Activated naive CD4-positive, alpha-beta T cell treated with anti-CD3 and anti-CD28 coated beads, Interleukin-2, amount 10 ng/mL, durations not matched to agents 7 days and 5 days (primary cell): Measurements from ENCODE around the gene BAHCC1.

Experiments used
- CTCF ChIA-PET: fragments of 350-600 bp; sonication (Branson Sonifier 250); formaldehyde crosslinking; loops from one replicate; lab custom pipeline; 2021; ENCODE audit warnings: antibody characterized with exemption; lab: Charles Lee
- DNase-seq: peaks from one replicate; pipeline ENCODE4 v3.0.0-alpha.2; 2020
- H3K27ac Mint-ChIP-seq: one replicate; pipeline ENCODE4 v1.8.0; 2021; ENCODE audit warnings: mild to moderate bottlenecking, moderate library complexity, mixed read lengths
- H3K27me3 Mint-ChIP-seq: one replicate; pipeline ENCODE4 v1.8.0; 2021; ENCODE audit warnings: mild to moderate bottlenecking, mixed read lengths
- H3K36me3 Mint-ChIP-seq: one replicate; pipeline ENCODE4 v1.8.0; 2021; ENCODE audit warnings: mixed read lengths
- H3K4me1 Mint-ChIP-seq: one replicate; pipeline ENCODE4 v1.8.0; 2021; ENCODE audit warnings: mixed read lengths
- H3K4me3 Mint-ChIP-seq: one replicate; pipeline ENCODE4 v1.8.0; 2021; ENCODE audit warnings: mild to moderate bottlenecking, moderate library complexity, mixed read lengths
- H3K9me3 Mint-ChIP-seq: one replicate; pipeline ENCODE4 v1.8.0; 2021; ENCODE audit warnings: mixed read lengths

BAHCC1 gene

GRCh38 chr17:81402981-81403467 is 7.8 kb downstream of the BAHCC1 start:
- no peak for DNase-seq
- CTCF ChIA-PET = no interaction called here
- no peak overlapping the region for H3K27ac Mint-ChIP-seq
- H3K27me3 Mint-ChIP-seq = peaks cover 97% of the 10 kb centered on the region
- H3K4me1 Mint-ChIP-seq = peaks cover 11% of the 10 kb centered on the region
- H3K4me3 Mint-ChIP-seq = no peak overlapping the region
- no peaks in the 10 kb centered on the region for H3K9me3 Mint-ChIP-seq
- H3K36me3 Mint-ChIP-seq = peaks cover 3% of the 10 kb centered on the region

- H3K9me3 Mint-ChIP-seq = no peaks in the 10 kb centered on the region
- DNase-seq = no peak
- CTCF ChIA-PET = no interaction called here
- peaks cover 6% of the 10 kb centered on the region for H3K4me1 Mint-ChIP-seq
- H3K4me3 Mint-ChIP-seq = no peak overlapping the region
- H3K27ac Mint-ChIP-seq = no peak overlapping the region
- H3K27me3 Mint-ChIP-seq = peaks cover 97% of the 10 kb centered on the region
- peaks cover 2% of the 10 kb centered on the region for H3K36me3 Mint-ChIP-seq
These were observed 8.6 kb downstream of the BAHCC1 start for GRCh38 chr17:81403671-81404534.

- H3K9me3 Mint-ChIP-seq = no peaks in the 10 kb centered on the region
- H3K27ac Mint-ChIP-seq = no peak overlapping the region
- peaks cover 5% of the 10 kb centered on the region for H3K4me1 Mint-ChIP-seq
- peaks cover 100% of the 10 kb centered on the region for H3K27me3 Mint-ChIP-seq
- CTCF ChIA-PET = interaction anchor here (0.6 kb wide), 1 partner anchor 202 kb away, joined by 3 read pairs; no protein-coding TSS in a partner anchor
- H3K36me3 Mint-ChIP-seq = peaks cover 2% of the 10 kb centered on the region
- H3K4me3 Mint-ChIP-seq = no peak overlapping the region
- DNase-seq = no peak
These were observed 9.4 kb downstream of the BAHCC1 start for GRCh38 chr17:81404558-81405165.

- no peak overlapping the region for H3K27ac Mint-ChIP-seq
- peaks cover 98% of the 10 kb centered on the region for H3K27me3 Mint-ChIP-seq
- H3K9me3 Mint-ChIP-seq = no peaks in the 10 kb centered on the region
- H3K4me3 Mint-ChIP-seq = no peak overlapping the region
- peaks cover 2% of the 10 kb centered on the region for H3K4me1 Mint-ChIP-seq
- H3K36me3 Mint-ChIP-seq = no peaks in the 10 kb centered on the region
- no peak for DNase-seq
- CTCF ChIA-PET = interaction anchor here (0.6 kb wide), 1 partner anchor 1682 kb away, joined by 3 read pairs; no protein-coding TSS in a partner anchor
These were observed 10.2 kb downstream of the BAHCC1 start for GRCh38 chr17:81405411-81405872.

GRCh38 chr17:81406117-81406953 is 11.1 kb downstream of the BAHCC1 start:
- H3K4me3 Mint-ChIP-seq = no peak overlapping the region
- no peak for DNase-seq
- H3K27ac Mint-ChIP-seq = no peak overlapping the region
- H3K4me1 Mint-ChIP-seq = peaks cover 2% of the 10 kb centered on the region
- H3K9me3 Mint-ChIP-seq = no peaks in the 10 kb centered on the region
- CTCF ChIA-PET = no interaction called here
- H3K27me3 Mint-ChIP-seq = peaks cover 97% of the 10 kb centered on the region
- H3K36me3 Mint-ChIP-seq = no peaks in the 10 kb centered on the region

GRCh38 chr17:81408049-81408448 is 12.8 kb downstream of the BAHCC1 start:
- Mint-ChIP-seq H3K4me1 (peaks cover 12% of the 10 kb centered on the region), H3K27me3 (peaks cover 92% of the 10 kb centered on the region), H3K36me3 (no peaks in the 10 kb centered on the region), H3K9me3 (no peaks in the 10 kb centered on the region), H3K4me3 (no peak overlapping the region), H3K27ac (no peak overlapping the region)
- DNase-seq = no peak
- CTCF ChIA-PET = no interaction called here

- Mint-ChIP-seq H3K27me3 (peaks cover 84% of the 10 kb centered on the region), H3K4me1 (peaks cover 20% of the 10 kb centered on the region), H3K27ac (no peak overlapping the region), H3K9me3 (no peaks in the 10 kb centered on the region), H3K4me3 (no peak overlapping the region), H3K36me3 (no peaks in the 10 kb centered on the region)
- DNase-seq = no peak
- CTCF ChIA-PET = no interaction called here
These were observed 14.1 kb downstream of the BAHCC1 start for GRCh38 chr17:81409190-81409935.

GRCh38 chr17:81410852-81411251 is 15.6 kb downstream of the BAHCC1 start:
- CTCF ChIA-PET = no interaction called here
- Mint-ChIP-seq H3K27ac (no peak overlapping the region), H3K9me3 (peaks cover under 1% of the 10 kb centered on the region), H3K4me1 (peaks cover 20% of the 10 kb centered on the region), H3K27me3 (peaks cover 72% of the 10 kb centered on the region), H3K4me3 (no peak overlapping the region), H3K36me3 (no peaks in the 10 kb centered on the region)
- no peak for DNase-seq

- Mint-ChIP-seq H3K4me1 (peaks cover 20% of the 10 kb centered on the region), H3K4me3 (no peak overlapping the region), H3K9me3 (peaks cover 5% of the 10 kb centered on the region), H3K36me3 (no peaks in the 10 kb centered on the region), H3K27me3 (peaks cover 68% of the 10 kb centered on the region), H3K27ac (no peak overlapping the region)
- no peak for DNase-seq
- CTCF ChIA-PET = interaction anchor here (1.5 kb wide), 1 partner anchor 73 kb away, joined by 4 read pairs; no protein-coding TSS in a partner anchor
These were observed 16.0 kb downstream of the BAHCC1 start for GRCh38 chr17:81411305-81411704.

- Mint-ChIP-seq H3K4me3 (peak overlapping the region; percentile 66), H3K27me3 (peaks cover 56% of the 10 kb centered on the region), H3K9me3 (peaks cover 6% of the 10 kb centered on the region), H3K4me1 (peaks cover 20% of the 10 kb centered on the region), H3K27ac (peak overlapping the region; percentile 45), H3K36me3 (no peaks in the 10 kb centered on the region)
- CTCF ChIA-PET = interaction anchor here (1.5 kb wide), 1 partner anchor 72 kb away, joined by 4 read pairs; no protein-coding TSS in a partner anchor
- peak; percentile 75 for DNase-seq
These were observed 17.3 kb downstream of the BAHCC1 start for GRCh38 chr17:81412490-81413093.

- Mint-ChIP-seq H3K36me3 (no peaks in the 10 kb centered on the region), H3K27ac (no peak overlapping the region), H3K27me3 (peaks cover 50% of the 10 kb centered on the region), H3K4me1 (peaks cover 20% of the 10 kb centered on the region), H3K9me3 (peaks cover 6% of the 10 kb centered on the region), H3K4me3 (no peak overlapping the region)
- DNase-seq = no peak
- CTCF ChIA-PET = no interaction called here
These were observed 18.4 kb downstream of the BAHCC1 start for GRCh38 chr17:81413497-81414135.

- no peak for DNase-seq
- CTCF ChIA-PET = no interaction called here
- Mint-ChIP-seq H3K9me3 (peaks cover 6% of the 10 kb centered on the region), H3K4me3 (no peak overlapping the region), H3K27ac (no peak overlapping the region), H3K36me3 (no peaks in the 10 kb centered on the region), H3K27me3 (peaks cover 37% of the 10 kb centered on the region), H3K4me1 (peaks cover 20% of the 10 kb centered on the region)
These were observed 19.7 kb downstream of the BAHCC1 start for GRCh38 chr17:81414756-81415516.
